ENCODE results near the gene JKAMP.

The JKAMP gene

DNA sequence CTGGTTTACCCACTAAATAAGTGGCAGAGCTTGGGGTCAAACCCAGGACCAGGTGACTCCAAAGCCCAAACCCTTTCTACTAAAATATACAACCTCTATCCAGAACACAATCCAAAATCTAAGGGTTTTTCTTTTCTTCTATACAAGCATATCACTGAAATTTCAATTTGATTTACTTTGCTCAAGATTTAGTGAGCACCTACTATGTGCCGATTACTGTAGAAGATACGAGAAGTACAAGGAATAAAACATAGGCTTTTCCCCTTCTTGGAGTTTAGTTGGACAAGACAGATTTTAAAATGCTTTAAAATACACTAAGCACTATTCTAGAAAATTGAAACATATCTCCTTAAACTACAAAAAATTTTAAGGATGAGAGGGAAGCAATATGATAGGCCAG is 2.9 kb upstream of the JKAMP start:
- DNase-seq (ENCODE audit: low read depth in 2 of 2): no peak

DNA sequence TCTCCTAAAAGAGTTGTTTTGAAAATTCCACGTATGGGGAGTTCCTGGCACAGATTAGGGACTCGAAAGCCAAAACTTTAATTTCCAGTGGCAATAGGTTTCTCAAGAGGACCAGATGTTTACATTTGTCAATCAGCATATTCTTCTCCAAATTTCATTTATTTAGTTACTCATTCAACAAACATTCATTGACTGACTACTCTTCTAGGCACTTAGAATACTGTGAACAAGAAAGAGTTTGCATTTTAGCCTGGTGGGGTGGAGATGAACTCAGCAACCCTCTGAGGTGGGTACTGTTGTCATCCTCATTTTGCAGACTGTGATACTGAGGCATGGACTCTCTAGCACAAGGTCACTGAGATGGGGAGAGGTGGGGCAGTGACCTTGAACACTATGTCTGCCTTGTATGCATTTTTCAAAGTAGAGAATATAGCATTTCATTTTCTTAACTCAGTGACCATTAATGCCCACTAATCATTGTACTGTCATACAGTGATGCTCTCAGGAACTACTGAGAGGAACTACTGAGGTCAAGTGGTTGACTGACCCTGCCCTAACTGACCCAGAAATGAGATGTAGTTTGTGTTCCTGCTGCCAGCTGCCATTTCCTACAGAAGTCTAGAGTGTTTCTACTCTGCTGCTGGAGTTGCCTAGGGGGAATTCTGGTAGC is 2.3 kb upstream of the JKAMP start:
- no peak for DNase-seq (ENCODE audit: low read depth in 2 of 2)

DNA sequence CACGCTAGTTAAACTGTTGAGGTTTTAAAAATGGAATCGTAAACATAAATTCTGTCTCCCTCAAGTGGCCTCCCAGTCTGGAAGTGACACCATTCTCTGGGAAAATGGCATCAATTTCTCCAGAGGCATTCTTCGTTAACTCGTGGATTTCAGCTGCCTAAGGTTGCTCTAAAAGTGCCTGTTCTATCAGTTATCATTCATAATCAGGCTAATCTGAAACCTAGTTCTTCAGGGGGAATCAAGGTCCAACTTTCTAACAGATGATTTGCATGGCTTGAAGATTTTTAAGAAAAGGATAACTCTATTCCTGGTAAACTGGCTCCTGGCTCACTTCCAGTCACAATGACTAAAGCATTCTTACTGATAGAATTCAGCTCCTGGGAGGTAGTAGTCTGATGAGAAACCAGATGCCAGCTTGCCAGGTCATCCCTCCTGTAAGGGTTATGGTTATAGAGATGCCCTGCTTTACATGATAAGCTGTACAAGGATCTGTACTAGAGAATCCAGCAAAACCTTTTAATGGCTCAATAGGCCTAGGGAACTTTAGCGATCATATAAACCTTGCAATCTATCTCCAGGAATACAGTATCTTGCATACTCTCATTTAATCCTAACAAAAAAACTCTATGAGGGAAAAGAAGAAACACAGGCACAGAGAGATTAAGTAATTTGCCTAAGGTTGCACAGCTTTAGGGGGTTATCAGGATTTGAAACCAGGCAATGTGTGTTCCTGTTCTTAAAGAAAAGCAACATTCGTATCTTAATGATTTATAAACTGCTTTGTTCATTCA is 1.6 kb upstream of the JKAMP start:
- no peak for DNase-seq (ENCODE audit: low read depth in 2 of 2)

DNA sequence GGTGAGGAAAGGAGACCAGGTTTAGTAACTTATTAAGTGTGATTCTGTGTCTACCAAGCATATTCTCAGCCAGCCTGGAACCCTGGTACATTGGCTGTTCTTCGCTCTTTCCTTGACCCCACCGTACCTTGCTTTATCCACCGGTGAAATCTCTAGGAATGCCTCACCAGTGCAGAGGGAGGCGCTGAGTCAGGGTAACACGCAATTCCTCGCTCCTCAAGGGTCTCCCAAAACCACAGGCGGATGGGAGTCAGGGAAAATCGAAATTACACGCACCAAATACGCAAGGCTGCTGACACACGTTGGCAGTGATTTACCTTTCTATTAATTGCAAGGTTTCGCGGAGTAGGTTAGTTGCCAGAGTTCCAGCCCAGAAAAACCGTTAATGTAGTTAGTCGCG is 954 bp upstream of the JKAMP start:
- DNase-seq (ENCODE audit: low read depth in 2 of 2): no peak

DNA sequence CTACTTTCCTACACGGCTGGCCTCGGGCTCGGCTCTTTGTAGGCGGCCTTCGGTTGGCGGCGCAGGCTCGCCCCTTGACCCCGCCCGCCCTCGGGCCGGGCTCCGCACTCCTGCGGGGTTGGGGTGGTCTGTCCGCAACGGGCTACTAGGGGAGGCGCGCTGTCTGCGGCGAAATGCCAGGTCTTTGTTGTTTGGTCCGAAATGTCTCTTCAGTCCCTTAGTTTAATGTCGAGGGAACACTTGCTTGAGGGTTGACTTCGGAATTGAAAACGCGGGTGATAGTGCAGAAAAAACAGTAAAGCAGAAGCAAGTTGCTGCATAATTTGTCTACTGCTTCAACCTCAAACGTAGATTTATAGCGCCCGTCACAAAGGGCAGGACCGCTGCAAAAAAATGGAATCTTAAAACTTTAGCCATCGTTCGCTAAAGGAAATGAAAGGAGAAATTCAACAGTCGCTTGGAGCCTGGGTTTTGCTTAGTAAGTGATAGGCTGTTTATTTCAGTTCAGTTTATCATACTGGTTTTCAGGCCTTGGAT is 390 bp downstream of the JKAMP start:
- DNase-seq (ENCODE audit: low read depth in 2 of 2): no peak

DNA sequence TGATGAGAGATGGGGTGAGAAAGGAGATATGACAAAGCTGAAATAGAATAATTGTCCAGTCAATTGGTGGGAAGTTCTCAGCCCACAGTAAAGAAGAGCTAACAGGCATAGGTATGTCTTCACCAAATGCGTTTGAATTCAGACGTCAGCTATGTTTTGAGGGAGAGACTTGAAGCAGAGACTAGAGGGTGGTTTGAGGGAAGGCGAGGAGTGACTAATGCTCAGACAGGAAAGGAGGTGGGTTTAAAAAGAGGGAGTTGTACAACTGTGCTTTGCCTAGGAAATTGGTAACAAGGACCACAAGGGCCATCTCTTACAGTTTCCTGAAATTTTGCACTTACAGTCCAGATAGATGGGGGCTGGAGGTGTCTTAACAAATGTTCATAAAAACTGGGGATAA is 6.4 kb downstream of the JKAMP start:
- DNase-seq (ENCODE audit: low read depth in 2 of 2): no peak

DNA sequence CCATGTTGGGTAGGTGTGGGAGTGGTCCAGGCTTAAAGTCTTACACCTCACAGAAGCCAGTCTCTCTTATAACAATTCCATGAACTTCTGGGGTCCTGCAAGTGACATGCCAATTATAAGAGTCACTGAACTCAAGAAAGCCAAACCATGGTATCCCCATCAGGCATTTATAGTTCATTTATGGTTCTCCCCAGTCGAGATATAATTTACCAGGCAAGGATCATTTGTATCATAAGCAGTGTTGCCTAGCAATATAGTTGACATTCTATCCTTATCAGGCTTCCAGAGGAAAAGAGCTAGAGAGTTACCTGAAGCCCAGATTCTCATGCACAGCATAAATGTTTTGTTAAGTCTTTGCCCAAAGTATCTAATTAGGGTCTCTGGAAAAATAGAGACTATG is 8.1 kb downstream of the JKAMP start:
- DNase-seq (ENCODE audit: low read depth in 2 of 2): no peak

DNA sequence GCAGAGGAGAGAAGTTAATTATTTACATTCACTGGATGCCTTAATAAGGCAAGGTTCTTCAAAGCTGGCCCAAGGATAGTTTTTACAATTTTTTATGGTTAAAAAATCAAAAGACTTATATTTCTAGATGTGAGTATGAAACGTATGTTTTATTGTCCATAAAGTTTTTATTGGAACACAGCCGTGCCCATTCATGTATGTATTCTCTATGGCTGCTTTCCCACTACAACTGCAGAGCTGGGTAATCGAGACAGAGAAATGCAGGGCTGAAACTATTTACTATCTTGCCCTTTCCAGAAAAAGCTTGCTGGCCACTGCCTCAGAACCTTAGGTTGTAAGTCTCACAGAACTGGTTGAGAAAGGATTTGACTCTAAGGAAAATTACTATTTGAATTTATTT is 16.4 kb downstream of the JKAMP start:
- no peak for DNase-seq (ENCODE audit: low read depth in 2 of 2)

DNA sequence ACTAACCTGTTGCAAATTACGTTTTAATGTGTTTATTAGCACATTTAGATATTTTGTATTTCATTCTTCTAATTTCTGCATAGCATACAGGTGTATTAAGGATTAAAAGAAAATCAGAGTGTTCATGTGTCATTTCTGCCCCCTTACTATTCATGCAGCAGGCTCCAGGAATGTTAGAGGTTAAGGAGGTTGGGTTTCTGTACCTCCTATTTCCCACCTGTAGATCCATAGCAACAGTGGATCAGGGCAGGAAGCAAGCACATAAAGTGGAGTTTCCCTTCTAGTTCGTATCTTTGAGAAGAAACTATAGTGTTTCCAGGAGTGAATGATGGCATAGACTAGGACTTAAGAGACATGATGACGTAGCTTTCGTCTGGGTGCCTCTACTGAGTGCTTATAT is 18.9 kb downstream of the JKAMP start:
- no peak for DNase-seq (ENCODE audit: low read depth in 2 of 2)

DNA sequence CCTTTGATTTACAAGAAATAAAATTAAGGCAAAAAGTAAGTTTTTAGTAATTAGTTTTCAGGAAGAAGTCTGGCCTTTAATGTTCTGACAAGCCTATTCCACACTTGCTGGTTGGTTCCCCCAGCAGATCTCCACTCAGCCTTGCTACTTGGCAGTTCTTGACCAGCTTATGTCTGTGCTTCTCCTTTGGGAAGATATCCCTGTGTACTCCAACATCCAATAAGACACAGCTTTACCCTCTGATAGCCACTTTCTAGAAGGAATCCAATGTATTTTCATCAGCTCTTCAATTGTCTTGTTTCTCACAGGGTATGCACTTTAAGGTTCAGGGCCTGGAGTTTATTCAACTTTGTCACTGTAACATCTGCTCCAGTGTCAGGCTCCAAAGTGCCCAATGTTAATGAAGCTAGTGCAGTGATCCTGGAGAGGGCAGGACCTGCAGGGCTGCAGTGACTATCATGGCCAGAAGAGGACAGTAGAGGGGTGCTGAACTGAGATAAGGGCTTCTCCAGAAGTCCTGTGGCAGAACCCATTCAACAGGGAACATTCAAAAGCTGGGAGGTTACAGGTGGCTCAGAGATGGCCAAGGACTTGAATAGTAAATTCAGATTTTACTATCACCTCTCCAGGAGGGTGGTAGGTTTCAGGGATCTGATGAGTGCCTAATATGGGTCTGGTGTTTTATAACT is 22.9 kb downstream of the JKAMP start:
- DNase-seq (ENCODE audit: low read depth in 2 of 2): peak in 1 of 2 donors; percentile 4

DNA sequence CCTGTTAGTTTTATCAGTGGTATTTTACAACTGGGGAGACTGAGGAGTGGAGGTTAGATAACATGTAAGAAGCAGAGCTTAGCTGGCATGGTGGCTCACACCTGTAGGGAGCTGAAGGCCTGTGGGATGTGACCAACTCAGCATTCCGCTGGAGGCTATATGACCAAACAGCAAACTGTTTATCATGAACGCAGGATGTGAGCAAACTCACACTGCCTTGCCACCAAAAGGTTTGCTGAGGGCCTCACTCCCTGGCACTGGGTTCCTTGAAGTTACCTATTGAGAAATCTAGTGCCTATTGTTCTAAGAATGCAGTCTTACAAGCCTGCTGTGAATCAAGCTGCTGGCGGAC is 23.4 kb downstream of the JKAMP start:
- no peak for DNase-seq (ENCODE audit: low read depth in 2 of 2)

DNA sequence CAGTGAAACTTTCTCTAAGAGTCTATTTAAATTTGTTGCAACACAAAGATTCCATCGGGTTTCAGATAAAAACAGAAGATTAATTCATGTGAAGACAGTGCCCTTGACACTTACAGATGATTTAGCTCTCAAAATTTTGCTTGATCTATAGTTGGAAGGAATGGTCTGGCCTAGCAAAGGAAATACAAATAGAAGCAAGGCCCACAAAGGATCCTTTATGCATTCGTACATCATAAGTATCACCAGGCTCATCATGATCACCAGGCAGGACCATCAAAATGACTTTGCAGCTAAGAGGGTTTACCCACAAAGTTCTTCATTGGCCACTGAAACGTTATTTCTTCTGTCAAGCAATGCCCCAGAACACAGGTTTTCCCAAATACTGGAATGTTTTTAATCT is 24.8 kb downstream of the JKAMP start:
- no peak for DNase-seq (ENCODE audit: low read depth in 2 of 2)

DNA sequence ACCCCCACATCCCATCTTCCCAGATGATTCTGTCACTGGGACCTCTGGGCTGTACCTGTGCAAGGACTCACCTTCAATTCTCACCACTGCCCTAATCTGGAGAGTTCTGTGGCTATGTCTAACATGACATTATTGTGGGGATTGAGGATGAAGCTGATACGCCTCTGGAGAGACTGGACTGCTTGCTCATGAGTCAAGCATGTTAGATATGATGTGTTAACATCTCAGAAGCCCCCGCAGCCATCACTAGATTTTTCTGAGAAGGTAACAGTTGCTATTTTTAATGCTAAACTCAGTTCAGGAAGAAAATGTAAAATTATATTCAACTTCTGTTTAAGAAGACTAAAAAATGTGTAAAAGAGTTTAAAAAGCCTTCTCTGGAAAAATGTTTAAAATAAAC is 25.7 kb downstream of the JKAMP start:
- DNase-seq (ENCODE audit: low read depth in 2 of 2): no peak

DNA sequence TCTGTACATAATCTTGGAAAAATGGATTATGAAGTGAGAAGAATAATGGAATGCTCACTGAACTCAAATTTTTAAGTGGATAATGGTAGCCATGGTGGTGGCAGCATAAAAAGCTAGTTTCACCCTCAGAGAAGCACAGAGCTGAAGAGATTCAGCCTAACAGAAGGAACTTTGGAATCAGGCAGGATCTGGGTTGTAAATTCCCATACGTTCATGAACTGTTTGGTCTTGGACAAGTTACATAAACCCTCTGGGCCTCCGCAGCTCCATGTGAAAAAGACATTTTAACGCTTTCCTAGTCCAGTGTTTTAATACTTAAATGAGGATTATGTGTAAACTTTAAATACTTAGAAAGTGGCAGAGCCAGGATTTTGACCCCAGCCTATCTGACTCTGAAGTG is 26.6 kb downstream of the JKAMP start:
- DNase-seq (ENCODE audit: low read depth in 2 of 2): no peak

DNA sequence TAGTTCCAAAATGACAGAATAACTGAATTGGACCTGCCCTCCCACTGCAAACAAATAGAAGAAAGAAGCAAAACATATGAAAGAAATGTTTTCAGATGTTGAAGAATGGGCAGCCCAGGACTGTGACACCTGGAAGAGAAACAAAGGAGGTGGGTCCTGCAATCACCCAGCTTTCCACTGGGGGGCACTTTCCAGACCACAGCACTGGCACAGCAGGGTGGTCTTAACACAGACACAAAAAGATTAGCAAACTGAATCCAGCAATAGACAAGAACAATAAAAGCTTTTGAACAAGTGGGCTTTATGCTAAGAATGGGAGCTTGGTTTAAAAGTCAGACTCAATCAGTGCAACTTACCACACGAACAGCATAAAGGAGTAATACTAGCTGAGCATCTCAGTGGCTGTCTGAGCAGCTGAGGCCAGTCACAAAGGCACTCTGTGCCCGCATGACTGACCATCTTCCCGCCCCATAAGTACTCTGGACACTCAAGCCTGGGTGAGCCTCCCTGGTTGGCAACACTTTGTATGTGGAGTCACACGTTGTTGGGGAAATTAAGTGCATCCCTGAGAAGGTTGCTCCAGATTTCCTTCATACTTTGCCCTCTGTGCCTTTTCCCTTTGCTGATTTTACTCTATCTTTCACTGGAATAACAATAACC is 27.7 kb downstream of the JKAMP start:
- DNase-seq (ENCODE audit: low read depth in 2 of 2): no peak

DNA sequence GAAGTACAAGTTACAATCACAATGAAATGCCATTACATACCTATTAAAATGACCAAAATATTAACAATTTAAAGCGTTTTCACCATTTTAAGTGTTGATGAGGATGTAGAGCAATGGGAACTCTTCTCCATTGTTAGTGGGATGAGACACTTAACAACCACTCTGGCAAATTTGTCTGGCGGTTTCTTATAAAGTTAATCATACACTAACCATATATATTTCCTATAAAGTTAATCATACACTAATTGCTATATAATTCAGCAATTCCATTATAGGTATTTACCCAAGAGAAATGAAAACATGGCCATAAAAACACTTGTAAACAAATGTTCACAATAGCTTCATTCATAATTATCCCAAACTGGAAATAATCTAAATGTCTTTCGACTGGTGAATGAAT is 35.9 kb downstream of the JKAMP start:
- DNase-seq (ENCODE audit: low read depth in 2 of 2): no peak

DNA sequence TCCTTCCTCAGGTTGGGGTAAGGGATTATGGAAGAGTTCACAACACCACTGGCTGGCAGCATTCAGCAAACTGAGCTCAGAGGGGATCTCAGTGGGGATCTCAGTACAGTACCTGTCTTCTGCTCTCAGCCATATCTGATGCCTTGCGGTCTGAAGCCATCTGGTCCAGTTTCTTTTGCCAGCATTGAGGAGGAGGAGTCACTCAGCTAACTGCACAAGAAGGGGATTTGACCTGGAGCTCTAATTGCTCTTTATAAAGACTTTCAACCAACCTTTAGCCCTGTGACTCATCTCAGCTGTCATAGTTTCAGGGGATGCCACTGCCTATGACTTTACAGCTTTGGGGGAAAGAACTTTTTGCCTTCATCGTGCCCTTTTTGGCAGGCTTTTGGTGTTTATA is 44.9 kb downstream of the JKAMP start:
- no peak for DNase-seq (ENCODE audit: low read depth in 2 of 2)

DNA sequence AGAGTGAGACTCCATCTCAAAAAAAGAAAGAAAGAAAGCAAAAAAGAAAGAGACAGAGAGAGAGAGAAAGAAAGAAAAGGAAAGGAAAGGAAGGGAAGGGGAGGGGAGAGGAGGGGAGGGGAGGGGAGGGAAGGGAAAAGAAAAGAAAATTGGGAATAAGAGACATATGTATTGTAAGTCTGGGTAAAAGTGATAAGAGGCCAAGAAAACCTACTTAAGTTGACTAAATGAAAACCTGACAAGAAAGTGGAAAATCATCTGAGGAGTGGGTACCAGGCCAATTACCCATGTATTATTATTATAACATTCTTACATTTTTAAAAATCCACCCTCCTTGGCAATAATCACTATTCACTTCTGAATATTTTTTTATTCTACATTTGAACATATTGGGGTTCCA is 46.0 kb downstream of the JKAMP start:
- DNase-seq (ENCODE audit: low read depth in 2 of 2): no peak

DNA sequence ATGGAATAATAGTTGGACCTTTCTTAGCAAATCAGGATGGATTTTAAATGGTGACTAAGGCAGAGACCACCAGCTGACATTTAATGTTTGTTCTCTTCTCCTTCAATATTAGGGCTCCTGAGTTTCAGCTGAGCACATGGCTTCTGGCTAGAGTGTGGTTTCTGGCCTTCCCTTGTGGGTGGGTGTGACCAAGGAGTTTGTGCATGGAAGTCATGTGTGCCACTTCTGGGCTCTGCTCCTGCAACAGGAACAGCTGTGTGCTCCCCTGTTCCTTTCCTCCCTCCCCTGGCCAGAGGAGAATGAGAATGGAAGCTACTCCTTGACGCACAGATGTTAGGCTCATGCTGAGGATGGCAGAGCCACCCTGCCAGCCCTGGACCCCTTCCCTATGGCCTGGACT is 48.1 kb downstream of the JKAMP start:
- no peak for DNase-seq (ENCODE audit: low read depth in 2 of 2)

DNA sequence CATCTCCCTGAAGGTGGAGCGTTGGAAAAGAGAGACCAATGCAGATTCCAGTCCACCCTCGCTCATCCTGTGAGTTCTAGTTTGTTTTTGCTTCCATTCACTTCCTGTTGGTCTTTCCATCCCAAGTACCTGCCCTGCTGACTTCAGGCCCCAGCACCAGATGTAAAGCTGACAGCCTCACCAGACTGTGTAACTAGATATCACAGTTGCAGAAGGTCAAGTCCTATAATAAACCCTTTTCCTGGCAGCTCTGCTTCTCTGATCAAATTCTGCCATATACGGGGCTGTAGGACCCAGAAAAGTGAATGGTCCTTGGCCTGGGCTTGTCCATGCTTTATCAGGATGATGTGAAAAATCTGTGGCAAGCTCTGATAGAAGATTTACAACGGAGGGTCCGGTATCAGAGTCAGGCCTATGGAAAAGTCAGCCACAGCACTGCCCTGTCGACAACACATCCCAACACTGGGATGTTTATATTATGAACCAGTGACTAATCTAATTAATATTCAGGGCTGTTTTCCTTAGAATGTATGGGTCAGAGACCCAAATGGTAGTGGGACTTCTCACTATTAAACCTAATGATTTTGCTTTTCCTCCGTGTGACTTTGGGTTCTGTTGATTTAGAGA is 50.2 kb downstream of the JKAMP start:
- DNase-seq (ENCODE audit: low read depth in 2 of 2): no peak

DNA sequence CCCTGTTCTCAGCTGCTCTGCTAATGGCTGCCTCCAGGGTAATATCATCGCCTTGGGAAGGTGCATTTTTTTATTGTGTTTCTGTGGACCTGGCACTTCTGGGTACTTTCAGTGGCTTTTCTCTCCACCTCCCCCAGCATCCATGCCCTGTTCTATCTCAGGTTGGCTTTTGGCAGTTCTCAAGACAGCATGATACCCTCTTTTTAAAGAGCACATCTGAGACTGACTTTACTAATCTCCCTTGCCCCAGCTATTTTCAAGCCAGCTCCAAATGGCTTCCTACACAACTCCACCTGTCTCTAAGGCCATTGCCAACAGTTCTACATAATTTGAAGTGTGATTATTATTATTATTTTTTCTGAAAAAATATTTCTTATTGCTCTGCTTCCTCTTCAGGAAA is 53.2 kb downstream of the JKAMP start:
- no peak for DNase-seq (ENCODE audit: low read depth in 2 of 2)

DNA sequence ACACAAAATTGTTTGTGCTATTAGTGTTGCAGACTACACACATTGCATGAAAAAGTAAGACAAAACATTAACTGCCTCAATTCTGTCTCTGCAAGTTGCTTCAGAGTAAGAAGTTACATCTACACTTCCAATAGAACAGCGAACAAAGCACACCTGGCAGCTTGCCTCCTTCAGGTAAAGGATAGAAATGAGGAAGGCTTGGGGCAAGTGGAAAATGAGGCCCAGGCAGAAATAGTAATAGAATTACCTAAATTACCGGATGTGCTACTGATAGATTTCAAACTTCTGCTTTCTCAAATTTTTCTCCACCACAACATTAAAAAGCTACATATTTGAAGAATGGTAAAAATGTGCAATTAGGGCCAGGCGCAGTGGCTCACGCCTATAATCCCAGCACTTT is 54.6 kb downstream of the JKAMP start:
- DNase-seq (ENCODE audit: low read depth in 2 of 2): no peak

All from stimulated activated CD8-positive, alpha-beta memory T cell treated with anti-CD3 and anti-CD28 coated beads, Interleukin-2, amount 100 ng/mL, for 1 hour (primary cell).